H1 (cell line): ENCODE results near the gene EPHA8. TPM values are rescaled to one million over a fixed set of nuclear protein-coding genes. Genes with fewer than 3 reads are reported as not detected.
A peak's percentile ranks its signal among the peaks of the same experiment; 100 is the strongest.

Experiments used
- CTCF ChIA-PET: fragments of 300-600 bp; sonication (Branson Sonifier 250); formaldehyde crosslinking; loops from one replicate; lab custom pipeline; 2021; ENCODE audit not compliant: partially characterized antibody; lab: Charles Lee
- POLR2A ChIA-PET: fragments of 300-600 bp; sonication (Branson Sonifier 250); formaldehyde crosslinking; loops from one replicate; lab custom pipeline; 2021; ENCODE audit warnings: inconsistent platforms; ENCODE audit not compliant: partially characterized antibody; lab: Charles Lee
- DNase-seq, 2 experiments: peaks; one replicate each; pipeline versions ENCODE4 v3.0.0 to v3.0.0-alpha.2; 2010 to 2022; ENCODE audit warnings: low spot score in 2 of 2, low read depth in 1 of 2, mixed read lengths in 1 of 2
- FAIRE-seq: peaks from 2 replicates; lab custom pipeline; 2011; peaks lifted over from hg19 to GRCh38; lab: Jason Lieb, UNC
- H2AFZ ChIP-seq: 2 replicates; pipeline ENCODE4 v1.8.1; 2012; ENCODE audit warnings: low read length, inconsistent platforms
- H2AK5ac ChIP-seq: 2 replicates; pipeline ENCODE4 v1.6.1; 2013; ENCODE audit warnings: low read depth, low read length
- H2BK120ac ChIP-seq: replicated peaks from 2 replicates; pipeline ENCODE3; 2013; ENCODE audit warnings: low read depth, low read length, inconsistent platforms
- H2BK12ac ChIP-seq: 2 replicates; pipeline ENCODE4 v1.6.1; 2013; ENCODE audit warnings: low read depth, low read length
- H2BK15ac ChIP-seq: 2 replicates; pipeline ENCODE4 v1.6.1; 2013; ENCODE audit warnings: low read length
- H2BK20ac ChIP-seq: 2 replicates; pipeline ENCODE4 v1.6.1; 2013; ENCODE audit warnings: low read length
- H2BK5ac ChIP-seq: 2 replicates; pipeline ENCODE4 v1.6.1; 2013; ENCODE audit warnings: low read depth, low read length
- H3K14ac ChIP-seq: 2 replicates; pipeline ENCODE4 v1.6.1; 2013; ENCODE audit warnings: inconsistent platforms; ENCODE audit not compliant: insufficient read length
- H3K18ac ChIP-seq: 2 replicates; pipeline ENCODE4 v1.6.1; 2013; ENCODE audit warnings: low read length; ENCODE audit errors: extremely low read depth
- H3K23ac ChIP-seq: 2 replicates; pipeline ENCODE4 v1.6.1; 2013; ENCODE audit warnings: inconsistent platforms; ENCODE audit not compliant: insufficient read length
- H3K23me2 ChIP-seq: 2 replicates; pipeline ENCODE4 v1.6.1; 2013; ENCODE audit warnings: low read depth, low read length
- H3K27ac ChIP-seq: 2 replicates; pipeline ENCODE4 v1.6.1; 2011; ENCODE audit warnings: low read depth, low read length, inconsistent platforms
- H3K27me3 ChIP-seq, 4 experiments: replicated peaks in 1 of 4; 1 replicate in 1 of 4; 2 replicates in 3 of 4; pipeline versions ENCODE4 v1.6.1 to v1.8.1; 2011 to 2013; ENCODE audit warnings: low read length in 3 of 4, mild to moderate bottlenecking in 3 of 4, inconsistent platforms in 2 of 4, mixed read lengths in 2 of 4, moderate library complexity in 1 of 4; ENCODE audit not compliant: control insufficient read depth in 3 of 4, insufficient read depth in 3 of 4; ENCODE audit errors: extremely low read depth in 1 of 4
- H3K36me3 ChIP-seq, 4 experiments: 2 replicates each; pipeline versions ENCODE4 v1.6.1 to v1.8.1; 2011 to 2013; ENCODE audit warnings: mild to moderate bottlenecking in 4 of 4, low read length in 3 of 4, moderate library complexity in 2 of 4, control low read depth in 1 of 4, inconsistent platforms in 1 of 4; ENCODE audit not compliant: insufficient read depth in 4 of 4, control insufficient read depth in 2 of 4
- H3K4ac ChIP-seq: replicated peaks from 2 replicates; pipeline ENCODE3; 2013; ENCODE audit warnings: low read length, low read depth, mixed read lengths, inconsistent platforms; ENCODE audit not compliant: insufficient read length
- H3K4me1 ChIP-seq, 4 experiments: replicated peaks in 1 of 4; 1 replicate in 1 of 4; 2 replicates in 3 of 4; pipeline versions ENCODE4 v1.6.1 to v1.8.1; 2011 to 2013; ENCODE audit warnings: low read length in 3 of 4, inconsistent platforms in 2 of 4, mixed read lengths in 1 of 4; ENCODE audit not compliant: insufficient read depth in 4 of 4, control insufficient read depth in 3 of 4
- H3K4me2 ChIP-seq, 2 experiments: 2 replicates each; pipeline versions ENCODE4 v1.6.1 to v1.8.1; 2011 to 2013; ENCODE audit warnings: low read depth in 2 of 2, low read length in 2 of 2, control low read depth in 1 of 2, inconsistent platforms in 1 of 2, mild to moderate bottlenecking in 1 of 2; ENCODE audit not compliant: insufficient read depth in 1 of 2
- H3K4me3 ChIP-seq, 4 experiments: fragments of 200-600, 300-600 bp in 1 of 4; sonication (generic), shearing (Covaris generic), sonication (Bioruptor Twin) in 1 of 4; 2 replicates each; pipeline versions ENCODE4 v1.5.1 to v1.8.1; 2011 to 2016; ENCODE audit warnings: low read length in 4 of 4, low read depth in 3 of 4, control low read depth in 2 of 4, inconsistent platforms in 2 of 4, mild to moderate bottlenecking in 2 of 4, mixed read lengths in 1 of 4, moderate library complexity in 1 of 4; ENCODE audit not compliant: insufficient read depth in 2 of 4; ENCODE audit errors: extremely low read depth in 1 of 4
- H3K56ac ChIP-seq: replicated peaks from 2 replicates; pipeline ENCODE3; 2013; ENCODE audit warnings: low read depth, mild to moderate bottlenecking, mixed read lengths, low read length, inconsistent platforms; ENCODE audit not compliant: insufficient read length
- H3K79me1 ChIP-seq: 2 replicates; pipeline ENCODE4 v1.6.1; 2013; ENCODE audit warnings: low read depth, low read length, control low read depth
- H3K79me2 ChIP-seq, 2 experiments: 2 replicates each; pipeline versions ENCODE4 v1.6.1 to v1.8.1; 2012 to 2013; ENCODE audit warnings: low read length in 2 of 2, mild to moderate bottlenecking in 2 of 2, inconsistent platforms in 1 of 2; ENCODE audit not compliant: insufficient read depth in 2 of 2, control insufficient read depth in 1 of 2
- H3K9ac ChIP-seq, 4 experiments: replicated peaks in 1 of 4; 1 replicate in 1 of 4; 2 replicates in 3 of 4; pipeline versions ENCODE4 v1.6.1 to v1.8.1; 2011 to 2013; ENCODE audit warnings: low read depth in 3 of 4, low read length in 3 of 4, control low read depth in 2 of 4, mild to moderate bottlenecking in 2 of 4, moderate library complexity in 2 of 4, inconsistent platforms in 1 of 4; ENCODE audit errors: extremely low read depth in 1 of 4
- H3K9me3 ChIP-seq, 2 experiments: 2 replicates each; pipeline versions ENCODE4 v1.6.1 to v1.8.1; 2012 to 2013; ENCODE audit warnings: mild to moderate bottlenecking in 2 of 2, moderate library complexity in 2 of 2, control low read depth in 1 of 2, inconsistent platforms in 1 of 2, low read depth in 1 of 2, low read length in 1 of 2, mixed read lengths in 1 of 2; ENCODE audit not compliant: insufficient read depth in 2 of 2
- H4K20me1 ChIP-seq, 2 experiments: replicated peaks in 1 of 2; 2 replicates each; pipeline versions ENCODE3 to v1.8.1; 2011 to 2013; ENCODE audit warnings: inconsistent platforms in 2 of 2, low read length in 2 of 2, mild to moderate bottlenecking in 1 of 2; ENCODE audit not compliant: insufficient read depth in 2 of 2, control insufficient read depth in 1 of 2
- H4K5ac ChIP-seq: 2 replicates; pipeline ENCODE4 v1.6.1; 2013; ENCODE audit warnings: low read length, low read depth, mixed read lengths, inconsistent platforms; ENCODE audit not compliant: insufficient read length
- H4K8ac ChIP-seq: 2 replicates; pipeline ENCODE4 v1.8.0; 2013; ENCODE audit warnings: mild to moderate bottlenecking, moderate library complexity, low read length, inconsistent platforms; ENCODE audit not compliant: insufficient read depth; ENCODE audit errors: extremely low read depth
- H4K91ac ChIP-seq: replicated peaks from 2 replicates; pipeline ENCODE3; 2013; ENCODE audit warnings: low read length, mixed read lengths, inconsistent platforms; ENCODE audit not compliant: insufficient read length
- CREB1 ChIP-seq: IDR thresholded peaks from 2 replicates; pipeline ENCODE4 v1.6.1; 2012; ENCODE audit warnings: inconsistent platforms
- JUN ChIP-seq: IDR thresholded peaks from 2 replicates; pipeline ENCODE4 v1.6.1; 2011; ENCODE audit warnings: low read depth, mild to moderate bottlenecking, improper control_type of control experiment, low read length
- JUND ChIP-seq: IDR thresholded peaks from 2 replicates; pipeline ENCODE4 v1.6.1; 2011; ENCODE audit warnings: mild to moderate bottlenecking, improper control_type of control experiment, low read length
- KDM1A ChIP-seq: fragments of 200-600, 300-600 bp; sonication (generic); IDR thresholded peaks from 2 replicates; pipeline ENCODE4 v1.7.1; 2016; ENCODE audit warnings: mild to moderate bottlenecking, low read length, borderline replicate concordance
- POLR2AphosphoS5 ChIP-seq: IDR thresholded peaks from 2 replicates; pipeline ENCODE4 v1.6.1; 2011; ENCODE audit warnings: low read depth, low read length
- POU5F1 ChIP-seq: IDR thresholded peaks from 2 replicates; pipeline ENCODE4 v1.6.1; 2011; ENCODE audit warnings: low read depth, mild to moderate bottlenecking, low read length, moderate library complexity
- RBBP5 ChIP-seq: IDR thresholded peaks from 2 replicates; pipeline ENCODE4 v1.7.1; 2012; ENCODE audit warnings: low read depth, mild to moderate bottlenecking, inconsistent platforms, low read length, moderate library complexity, borderline replicate concordance
- SAP30 ChIP-seq: fragments of 300-600 bp; sonication (generic); IDR thresholded peaks from 2 replicates; pipeline ENCODE4 v1.7.1; 2012; ENCODE audit warnings: low read length, moderate library complexity, mild to moderate bottlenecking, inconsistent platforms; ENCODE audit not compliant: insufficient read depth, insufficient replicate concordance
- SIRT6 ChIP-seq: IDR thresholded peaks from one replicate; pipeline ENCODE4 v1.7.1; 2012; ENCODE audit warnings: low read length, inconsistent platforms
- TAF1 ChIP-seq: IDR thresholded peaks from 2 replicates; pipeline ENCODE4 v1.6.1; 2011; ENCODE audit warnings: mild to moderate bottlenecking, low read depth, low read length
- TAF7 ChIP-seq: optimal IDR thresholded peaks from 2 replicates; pipeline ENCODE3; 2011; ENCODE audit warnings: low read depth, mild to moderate bottlenecking, inconsistent platforms, low read length, moderate library complexity, borderline replicate concordance
- WGBS, 2 experiments: shearing (Covaris generic) in 1 of 2; methylation state at CpG; one replicate each; pipeline versions ENCODE4 v1.1.6 to v1.1.7; 2013 to 2015; ENCODE audit warnings: low lambda C conversion rate in 2 of 2, mixed read lengths in 2 of 2, inconsistent platforms in 1 of 2, low coverage in 1 of 2, missing lambda C conversion rate in 1 of 2; ENCODE audit not compliant: insufficient replicate concordance in 2 of 2, insufficient coverage in 1 of 2, insufficient read length in 1 of 2; ENCODE audit errors: extremely low coverage in 1 of 2, missing lambda C conversion rate in 1 of 2; 5-methylcytosine and 5-hydroxymethylcytosine counted together
- polyA plus RNA-seq, 7 experiments: library from polyadenylated mRNA; depleted of rRNA in 3 of 7; stranded (reverse) in 5 of 7; unstranded in 2 of 7; fragments of >200 nt in 5 of 7; fragments of 200-250 nt in 2 of 7; gene quantifications; 1 replicate in 5 of 7; 2 replicates in 1 of 7; 4 replicates in 1 of 7; pipeline versions ENCODE4 v1.2.1 to v1.2.3, GENCODE V29; 2011 to 2013; ENCODE audit warnings: missing spikeins in 2 of 7, mixed read lengths in 2 of 7
- total RNA-seq: library from RNA; stranded (reverse); fragmentation: NEBNext Ultra II Directional; extraction: Animal tissue kit (Norgen Biotek cat#: 25700); gene quantifications from 2 replicates; pipeline ENCODE4 v1.2.1, GENCODE V29; 2021
- TF ChIP-seq, protein P1 (sequence below): IDR thresholded peaks from 2 replicates; pipeline ENCODE4 v1.6.1; 2011; ENCODE audit warnings: low read depth, mild to moderate bottlenecking, low read length; ENCODE audit not compliant: insufficient read depth

EPHA8 gene
- total and polyA plus RNA-seq, 2 of the 8 experiments (the other 6 are each of a cell fraction or from before 2014, with no cell fraction given) = 4.0 to 8.4 TPM

GRCh38 chr1:22600071-22600816 is 37.0 kb downstream of the EPHA8 start:
- no peak overlapping the region for H3K4ac ChIP-seq
- peak overlapping the region; percentile 75; the same call in 1 of the 2 replicates for H2AK5ac ChIP-seq
- POLR2A ChIA-PET = interaction anchor here (1.3 kb wide), 1 partner anchor 12 kb away, joined by 7 read pairs; no protein-coding TSS in a partner anchor
- no peak overlapping the region for H3K14ac ChIP-seq
- H3K4me3 ChIP-seq = no peak overlapping the region
- H2BK5ac ChIP-seq = no peak overlapping the region
- H4K8ac ChIP-seq = peak overlapping the region; percentile 5; the same call in 1 of the 2 replicates
- H3K9ac ChIP-seq = no peak overlapping the region
- H3K79me2 ChIP-seq = no peaks in the 10 kb centered on the region
- no peak overlapping the region for H3K4me2 ChIP-seq
- WGBS, 2 experiments = 83% methylated on average over 19 of the region's 22 CpGs; no CpG with 5 or more reads in 1 of the 2 experiments
- no peak overlapping the region for H3K27ac ChIP-seq
- H3K56ac ChIP-seq = no peak overlapping the region
- H3K79me1 ChIP-seq = no peaks in the 10 kb centered on the region
- no peaks in the 10 kb centered on the region for H3K36me3 ChIP-seq
- H3K18ac ChIP-seq = no peak overlapping the region
- peaks cover 2% of the 10 kb centered on the region; the same call in 1 of the 2 replicates for H3K23me2 ChIP-seq
- peak in 1 of 2 experiments; percentile 60 for DNase-seq
- H2BK20ac ChIP-seq = no peak overlapping the region
- no peaks in the 10 kb centered on the region; a peak in 3 of 7 replicates for H3K4me1 ChIP-seq
- H3K9me3 ChIP-seq = no peaks in the 10 kb centered on the region
- H2BK15ac ChIP-seq = 0 out of 2 replicates have a peak overlapping the region, but pooled peaks have one; percentile 61
- no peak overlapping the region for H4K91ac ChIP-seq
- H2BK120ac ChIP-seq = no peak overlapping the region
- peaks cover 0 to 1% of the 10 kb centered on the region in 2 experiments for H4K20me1 ChIP-seq
- H4K5ac ChIP-seq = no peak overlapping the region
- no peak overlapping the region for H3K23ac ChIP-seq
- CTCF ChIA-PET = interaction anchor here (0.7 to 1.1 kb wide), 4 partner anchors 12 to 258 kb away, joined by 3 read pairs; no protein-coding TSS in a partner anchor
- 0 out of 7 replicates have a peak, but pooled peaks cover 0 to 7% (median 0%) of the 10 kb centered on the region in 4 experiments for H3K27me3 ChIP-seq
- no peak for FAIRE-seq
- peak overlapping the region; percentile 68; the same call in 1 of the 2 replicates for H2BK12ac ChIP-seq
- no peak overlapping the region for H2AFZ ChIP-seq
- TF ChIP-seq KDM1A = no peak
- TF ChIP-seq POU5F1 = no peak
- no peak for TF ChIP-seq TAF1
- no peak for TF ChIP-seq CREB1
- no peak for TF ChIP-seq POLR2AphosphoS5
- TF ChIP-seq JUN = no peak
- no peak for TF ChIP-seq RBBP5
- no peak for TF ChIP-seq SAP30
- TF ChIP-seq TAF7 = no peak
- no peak for TF ChIP-seq JUND
- no peak for TF ChIP-seq SIRT6
- TF ChIP-seq, protein P1, sequence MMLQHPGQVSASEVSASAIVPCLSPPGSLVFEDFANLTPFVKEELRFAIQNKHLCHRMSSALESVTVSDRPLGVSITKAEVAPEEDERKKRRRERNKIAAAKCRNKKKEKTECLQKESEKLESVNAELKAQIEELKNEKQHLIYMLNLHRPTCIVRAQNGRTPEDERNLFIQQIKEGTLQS = no peak
